T follicular helper cell (primary cell): ENCODE data around the gene VPS11.

Experiments used
- DNase-seq: peaks from one replicate; pipeline ENCODE4 v3.0.0-alpha.2; 2020; ENCODE audit warnings: low read depth

The VPS11 gene

DNA sequence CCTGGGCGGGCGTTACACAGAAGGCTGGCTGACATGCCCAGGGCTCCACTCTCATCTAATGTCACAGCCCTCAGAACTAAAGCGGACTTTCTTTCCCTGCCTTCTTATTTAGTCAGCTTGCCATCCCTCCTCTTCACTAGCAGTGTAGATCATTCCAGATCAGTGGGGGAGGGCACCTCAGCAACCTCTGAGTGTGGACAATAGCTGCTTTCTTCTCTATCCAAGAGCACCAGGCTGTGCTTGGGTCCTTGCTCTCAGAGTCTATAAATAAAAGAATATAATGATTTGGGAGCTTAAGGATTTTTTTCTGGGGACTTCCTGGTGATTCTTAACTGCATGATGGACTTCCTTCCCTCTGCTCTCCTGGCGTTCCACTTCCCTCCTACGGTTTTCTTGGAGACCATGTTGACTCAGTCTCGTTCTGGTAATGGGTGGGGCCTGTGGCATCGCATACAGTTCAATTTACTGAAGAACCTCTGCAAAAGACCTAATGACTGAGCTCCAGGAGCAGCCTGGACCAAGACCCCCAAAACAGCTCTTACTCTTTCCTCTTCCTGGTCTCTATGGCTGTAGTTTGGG, 14.2 kb downstream of the VPS11 start:
- DNase-seq, result no peak

GRCh38 chr11:119084663-119085436, 17.2 kb downstream of the VPS11 start, which contains the start of gene HMBS:
TSS of gene HMBS (plus strand) at chr11:119084881. CDS start at chr11:119085034, 153 bp downstream.
- peak; percentile 88 for DNase-seq

DNA sequence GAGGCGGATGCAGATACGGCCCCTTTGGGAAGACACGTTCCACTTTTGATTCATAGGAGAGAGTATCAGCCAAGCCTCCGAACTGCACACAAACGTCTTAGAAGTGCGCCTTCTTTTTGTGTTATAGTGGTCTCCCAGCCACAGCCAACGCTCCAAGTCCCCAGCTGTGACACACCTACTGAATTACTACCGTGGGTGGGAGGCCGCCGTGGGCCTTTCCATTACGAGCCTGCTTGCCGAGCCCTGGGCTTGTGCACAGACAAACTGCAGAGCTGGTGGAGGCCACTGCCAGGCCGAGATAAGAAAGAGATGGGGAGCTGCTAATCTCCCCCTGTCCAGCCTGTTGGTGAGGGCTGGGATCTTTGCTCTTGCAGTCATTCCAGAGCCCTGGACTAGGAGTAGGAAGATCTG, 17.8 kb downstream of the VPS11 start:
- no peak for DNase-seq

DNA sequence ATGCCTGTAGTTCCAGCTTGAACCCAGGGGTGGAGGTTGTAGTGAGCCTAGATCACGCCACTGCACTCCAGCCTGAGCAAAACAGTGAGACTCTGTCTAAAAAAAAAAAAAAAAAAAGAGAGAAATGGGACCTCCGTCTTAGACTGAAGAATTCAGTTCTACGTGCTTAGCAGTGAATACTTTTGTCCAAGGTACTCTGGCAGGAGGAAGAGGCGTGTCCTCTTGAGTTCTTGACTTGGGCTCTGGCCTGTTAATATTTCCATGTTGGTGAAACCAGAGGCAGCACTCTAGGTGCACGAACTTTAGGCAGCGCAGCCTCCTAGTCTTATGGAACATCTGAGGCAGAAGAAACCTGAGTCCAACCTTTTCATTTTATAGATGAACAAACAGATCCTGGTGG, 19.5 kb downstream of the VPS11 start:
- DNase-seq, result no peak

DNA sequence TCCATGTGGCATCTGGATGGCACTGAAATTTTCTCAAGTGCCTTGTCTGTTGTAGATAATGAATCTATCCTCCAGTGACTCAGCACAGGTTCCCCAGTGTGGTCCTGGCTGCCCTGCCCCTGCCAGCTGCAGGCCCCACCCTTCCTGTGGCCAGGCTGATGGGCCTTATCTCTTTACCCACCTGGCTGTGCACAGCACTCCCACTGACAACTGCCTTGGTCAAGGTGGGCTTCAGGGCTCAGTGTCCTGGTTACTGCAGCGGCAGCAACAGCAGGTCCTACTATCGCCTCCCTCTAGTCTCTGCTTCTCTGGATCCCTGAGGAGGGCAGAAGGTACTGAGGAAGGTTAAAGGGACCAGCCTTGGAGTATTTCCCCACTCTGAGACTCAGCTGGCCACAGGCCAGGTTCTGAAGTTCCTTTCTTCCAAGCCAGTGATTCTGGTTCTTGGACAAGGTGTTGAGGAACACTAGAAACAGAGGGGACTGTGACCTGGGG, 20.2 kb downstream of the VPS11 start:
- DNase-seq, result no peak

GRCh38 chr11:119088406-119088805, 20.8 kb downstream of the VPS11 start:
- no peak for DNase-seq

GRCh38 chr11:119089319-119089718, 21.7 kb downstream of the VPS11 start:
- DNase-seq, result no peak

DNA sequence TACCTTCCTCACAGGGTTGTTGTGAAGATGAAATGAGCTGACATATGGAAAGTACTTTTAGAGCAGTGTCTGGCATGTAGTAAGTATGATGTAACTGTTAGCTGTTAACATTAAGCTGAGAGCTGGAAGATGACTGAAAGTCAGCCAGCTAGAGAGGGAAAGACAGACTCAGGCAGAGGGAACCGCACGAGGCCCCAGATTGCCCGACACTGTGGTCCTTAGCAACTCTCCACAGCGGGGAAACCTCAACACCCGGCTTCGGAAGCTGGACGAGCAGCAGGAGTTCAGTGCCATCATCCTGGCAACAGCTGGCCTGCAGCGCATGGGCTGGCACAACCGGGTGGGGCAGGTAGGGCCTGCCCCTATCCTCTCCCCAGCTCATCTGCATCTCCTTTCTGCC, 23.6 kb downstream of the VPS11 start:
- DNase-seq, result no peak

DNA sequence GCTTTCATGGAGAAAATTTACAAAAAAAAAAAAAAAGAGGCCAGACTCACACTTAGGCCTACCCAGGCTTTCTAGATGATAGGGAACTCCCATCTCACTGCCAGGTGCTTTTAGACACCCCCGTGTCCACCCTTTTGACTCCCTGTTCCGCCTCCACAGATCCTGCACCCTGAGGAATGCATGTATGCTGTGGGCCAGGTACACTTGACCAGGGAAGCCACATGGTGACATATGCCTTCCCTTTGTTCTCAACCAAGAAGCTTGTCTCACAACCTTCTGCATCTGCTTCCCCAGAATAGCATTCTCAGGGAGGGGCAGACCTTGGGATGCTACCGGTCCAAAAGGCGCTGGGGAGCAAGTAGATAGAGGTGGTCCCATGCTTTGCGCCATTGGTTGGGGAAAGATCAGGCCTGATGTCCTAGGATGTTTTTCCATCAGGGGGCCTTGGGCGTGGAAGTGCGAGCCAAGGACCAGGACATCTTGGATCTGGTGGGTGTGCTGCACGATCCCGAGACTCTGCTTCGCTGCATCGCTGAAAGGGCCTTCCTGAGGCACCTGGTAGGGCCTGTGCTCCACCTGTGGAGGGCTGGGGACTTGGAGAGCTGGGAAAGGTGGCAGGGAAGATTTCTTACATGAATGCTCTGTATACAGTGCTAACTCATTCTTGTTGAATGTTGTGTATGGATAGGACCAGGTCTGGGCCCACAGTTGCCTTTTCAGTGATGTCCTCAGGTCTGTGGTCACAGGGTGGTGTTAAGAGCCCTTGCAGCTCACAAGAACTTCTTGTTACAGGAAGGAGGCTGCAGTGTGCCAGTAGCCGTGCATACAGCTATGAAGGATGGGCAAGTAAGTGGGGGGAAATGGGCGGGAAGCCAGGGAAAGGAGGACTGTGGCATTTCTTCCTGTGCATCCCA, 24.6 kb downstream of the VPS11 start:
- no peak for DNase-seq

GRCh38 chr11:119092880-119093842, 25.5 kb downstream of the VPS11 start:
- DNase-seq, result no peak

DNA sequence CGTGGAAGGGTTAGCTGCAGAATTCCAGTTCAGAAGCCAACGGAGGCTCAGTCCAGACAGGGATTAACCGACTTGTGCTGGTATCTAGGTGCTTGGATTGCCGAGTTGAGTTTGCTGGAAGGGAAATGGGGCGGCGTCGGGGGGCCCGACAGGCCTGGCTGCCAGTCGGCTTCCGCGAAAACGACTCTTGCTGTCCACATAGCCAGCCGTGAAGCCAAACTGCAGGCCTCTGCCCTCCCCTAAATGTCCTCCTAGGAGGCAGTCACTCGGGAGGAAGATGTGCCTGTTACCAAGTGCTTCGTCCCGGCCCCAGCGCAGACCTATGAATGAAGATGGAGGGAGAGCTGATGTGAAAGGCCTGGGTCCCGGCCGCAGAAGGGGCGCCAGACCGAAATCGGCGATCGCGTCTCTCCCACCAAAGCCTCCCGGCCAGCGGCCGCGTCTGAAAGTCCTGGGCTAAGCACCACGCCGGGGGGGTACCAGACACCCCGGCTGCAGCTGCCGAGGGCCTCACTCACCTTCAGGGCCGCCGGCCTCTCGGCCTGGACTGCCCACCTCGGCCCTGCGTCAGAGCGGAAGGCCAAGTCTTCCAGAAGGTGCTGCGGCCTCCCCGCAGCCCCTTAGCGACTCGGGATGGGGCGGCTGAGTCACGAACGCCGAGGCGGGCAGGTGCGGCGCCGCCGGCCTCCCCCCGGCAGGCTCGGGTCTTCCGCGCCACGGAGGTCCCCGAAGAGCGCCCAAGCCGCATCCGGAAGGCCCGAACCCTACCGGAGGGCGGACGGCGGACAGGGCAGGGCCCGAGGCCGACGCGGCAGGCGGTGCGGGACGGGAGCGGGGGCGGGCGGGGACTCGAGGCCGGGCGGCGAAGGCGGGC, 26.6 kb downstream of the VPS11 start:
- DNase-seq, result no peak

GRCh38 chr11:119094816-119095065, 27.1 kb downstream of the VPS11 start:
- DNase-seq, result no peak

DNA sequence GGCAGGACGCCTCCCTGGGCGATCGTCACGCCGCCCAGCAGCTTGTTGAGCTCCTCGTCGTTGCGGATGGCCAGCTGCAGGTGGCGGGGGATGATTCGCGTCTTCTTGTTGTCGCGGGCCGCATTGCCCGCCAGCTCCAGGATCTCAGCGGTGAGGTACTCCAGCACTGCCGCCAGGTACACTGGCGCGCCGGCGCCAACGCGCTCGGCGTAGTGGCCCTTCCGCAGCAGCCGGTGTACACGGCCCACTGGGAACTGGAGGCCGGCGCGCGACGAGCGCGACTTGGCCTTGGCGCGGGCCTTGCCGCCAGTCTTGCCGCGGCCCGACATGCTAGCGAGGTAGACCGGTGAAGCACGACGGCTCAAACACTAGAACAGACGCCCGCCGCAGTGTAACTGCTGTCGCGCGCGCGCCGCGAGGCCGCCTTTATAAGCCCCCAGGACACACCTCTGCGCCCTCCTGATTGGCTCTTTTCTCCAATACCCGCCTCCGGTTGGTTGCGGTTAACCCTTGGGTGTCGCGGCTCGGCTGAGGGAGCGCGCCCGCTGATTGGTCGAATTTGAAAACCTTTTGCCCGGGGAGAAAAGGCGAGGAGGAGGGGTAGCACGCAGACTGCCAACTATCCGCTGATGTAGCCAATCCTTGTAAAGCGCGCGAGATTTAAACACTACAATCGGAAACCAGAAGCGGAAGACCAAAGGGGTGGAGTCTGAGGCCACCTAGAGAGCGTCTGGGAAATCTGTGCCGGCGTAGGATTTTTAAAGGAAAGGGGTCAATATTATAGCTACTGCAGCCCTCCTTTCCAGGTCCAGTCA, 27.7 kb downstream of the VPS11 start:
- DNase-seq, result peak; percentile 99

DNA sequence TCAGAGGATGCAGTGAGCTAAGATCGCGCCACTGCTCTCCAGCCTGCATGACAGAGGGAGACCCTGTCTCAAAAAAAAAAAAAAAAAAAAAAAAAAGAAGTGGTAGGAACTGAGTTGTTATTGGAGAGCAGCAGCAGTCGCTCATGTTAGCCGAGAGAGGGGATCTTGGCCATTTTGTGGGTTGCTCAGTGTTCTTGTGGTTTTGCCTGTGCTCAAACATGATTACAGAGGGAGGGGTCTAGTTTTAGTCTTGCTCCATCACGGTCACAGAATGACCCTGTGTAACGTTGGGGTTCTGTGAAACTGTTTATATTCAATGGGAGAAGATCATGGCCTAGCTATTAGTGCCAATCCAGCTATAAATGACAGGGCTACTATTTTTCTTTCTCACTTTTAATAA, 32.1 kb downstream of the VPS11 start:
- no peak for DNase-seq

DNA sequence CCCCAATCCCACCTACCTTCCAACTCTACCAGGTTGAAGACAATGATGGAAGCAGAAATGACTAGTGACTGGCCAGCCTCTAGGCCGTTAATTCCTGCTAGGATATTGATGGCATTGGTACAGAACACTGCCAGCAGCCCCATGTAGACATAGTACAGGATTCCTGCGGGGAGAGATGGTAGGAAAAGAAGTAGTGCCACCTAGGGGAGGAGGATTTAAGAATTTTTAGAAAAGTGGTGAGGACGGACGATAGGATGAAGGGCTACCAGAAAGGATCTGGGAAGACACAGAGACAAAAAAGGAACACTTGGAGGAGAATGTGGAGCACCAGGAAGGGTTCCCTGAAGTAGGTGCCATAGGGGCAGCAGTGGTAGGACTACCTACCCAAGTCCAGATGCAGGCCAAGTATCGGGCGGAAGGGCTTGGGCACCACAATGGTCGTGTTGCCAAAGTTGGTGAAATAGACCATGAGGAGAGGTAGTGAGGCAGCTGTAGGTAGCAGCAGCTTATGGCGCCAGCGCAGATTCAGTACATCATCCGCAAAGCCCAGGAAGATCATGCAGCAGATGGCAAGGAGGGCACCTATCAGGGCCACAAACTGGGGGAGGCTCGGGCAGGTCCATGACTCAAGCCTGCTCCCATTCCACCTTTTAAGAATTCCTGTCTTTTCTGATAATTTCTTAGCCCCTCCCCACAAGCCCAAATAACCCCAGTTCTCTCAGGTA, 32.8 kb downstream of the VPS11 start:
- DNase-seq, result no peak

DNA sequence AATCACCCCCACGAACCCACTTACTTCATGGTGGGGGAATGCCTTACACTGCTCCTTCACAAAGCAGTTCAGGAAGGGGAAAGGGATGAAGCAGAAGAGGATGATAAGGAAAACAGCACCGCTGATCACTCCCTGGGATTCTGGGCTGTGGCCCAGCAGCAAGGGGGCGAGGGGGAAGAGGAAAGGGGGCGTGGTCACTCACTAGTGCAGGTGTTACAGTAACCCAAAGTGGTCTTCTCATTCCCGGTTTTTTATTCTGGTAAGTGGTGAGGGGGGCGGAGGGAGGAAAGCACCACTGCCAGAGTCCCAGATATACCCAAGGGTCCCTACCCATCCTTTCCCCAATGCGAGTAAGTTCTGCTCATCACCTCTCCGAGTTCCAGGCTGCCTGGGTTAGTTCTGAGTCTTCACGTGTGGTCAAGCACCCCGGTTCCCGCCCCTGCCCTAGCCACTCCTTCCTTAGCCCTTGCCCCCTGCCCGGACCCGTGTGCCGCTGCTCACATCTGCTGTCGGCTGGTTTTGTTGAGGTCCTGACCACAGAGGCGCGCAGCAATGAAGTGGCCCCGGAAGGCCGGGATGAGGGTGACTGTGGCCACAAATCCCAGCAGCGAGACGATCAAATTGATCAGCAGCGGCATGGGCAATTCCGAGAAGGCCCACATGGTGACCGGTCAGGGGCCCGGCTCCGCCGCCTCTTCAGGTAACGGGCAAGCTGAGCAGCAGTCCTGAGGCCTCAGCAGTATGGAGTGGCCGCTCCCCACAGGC, 33.6 kb downstream of the VPS11 start:
- DNase-seq, result no peak

GRCh38 chr11:119101759-119102423, 34.3 kb downstream of the VPS11 start, which contains the start of gene DPAGT1:
TSS of gene DPAGT1 (minus strand) at chr11:119101853. CDS start at chr11:119101655, 198 bp downstream.
- DNase-seq, result peak; percentile 78
